ENCODE data around the gene SERPINB12.

The SERPINB12 gene

DNA sequence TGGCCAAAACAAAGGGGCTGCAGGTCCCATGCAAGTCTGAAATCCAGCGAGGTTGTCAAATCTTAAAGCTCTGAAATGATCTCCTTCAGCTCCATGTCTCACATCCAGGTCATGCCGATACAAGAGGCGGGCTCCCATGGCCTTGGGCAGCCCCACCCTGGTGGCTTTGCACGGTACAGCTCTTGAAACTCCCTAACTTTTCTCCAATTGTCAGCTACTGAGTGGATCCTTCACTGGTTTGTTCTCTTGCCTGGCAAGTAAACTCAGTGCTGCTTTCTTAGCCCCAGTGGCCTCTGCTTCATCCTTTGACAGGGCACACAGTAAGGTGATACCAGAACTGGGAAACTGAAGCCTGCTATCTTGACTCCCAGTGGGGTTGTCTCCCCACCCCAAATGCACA is 71.3 kb downstream of the SERPINB12 start:
- H3K9ac ChIP-seq (ENCODE audit: low read depth, low read length): no peak overlapping the region
- no peaks in the 10 kb centered on the region for H3K27me3 ChIP-seq (ENCODE audit: insufficient read depth, low read length)
- no peaks in the 10 kb centered on the region for H3K36me3 ChIP-seq (ENCODE audit: insufficient read depth, low read depth, low read length)
- H3K27ac ChIP-seq (ENCODE audit: low read length): no peak overlapping the region
- H3K4me1 ChIP-seq (ENCODE audit: insufficient read depth, low read length): peaks cover 10% of the 10 kb centered on the region
- no peaks in the 10 kb centered on the region for H3K9me3 ChIP-seq (ENCODE audit: insufficient read depth, low read depth, low read length)
- no peak overlapping the region for H3K4me3 ChIP-seq (ENCODE audit: low read length)

GRCh38 chr18:63617049-63617914 is 75.1 kb downstream of the SERPINB12 start:
- H3K36me3 ChIP-seq (ENCODE audit: insufficient read depth, low read depth, low read length): no peaks in the 10 kb centered on the region
- no peak overlapping the region for H3K27ac ChIP-seq (ENCODE audit: low read length)
- H3K4me3 ChIP-seq (ENCODE audit: low read length): no peak overlapping the region
- no peaks in the 10 kb centered on the region for H3K9me3 ChIP-seq (ENCODE audit: insufficient read depth, low read depth, low read length)
- H3K27me3 ChIP-seq (ENCODE audit: insufficient read depth, low read length): no peaks in the 10 kb centered on the region
- no peak overlapping the region for H3K9ac ChIP-seq (ENCODE audit: low read depth, low read length)
- peaks cover 10% of the 10 kb centered on the region for H3K4me1 ChIP-seq (ENCODE audit: insufficient read depth, low read length)

DNA sequence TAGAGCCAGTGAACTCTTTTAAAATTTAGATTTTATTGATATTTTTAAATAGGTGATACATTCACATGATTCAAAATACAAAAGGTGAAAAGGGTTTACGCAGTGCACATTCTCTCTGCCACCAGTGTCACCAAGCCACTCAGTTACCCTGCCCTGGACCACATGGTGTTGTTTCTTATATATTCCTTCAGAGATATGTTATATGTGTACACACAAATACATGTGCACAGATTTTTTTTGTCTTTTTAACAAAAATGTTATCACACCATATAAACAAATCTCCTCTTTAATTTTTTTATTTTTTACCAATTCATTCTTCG is 75.7 kb downstream of the SERPINB12 start:
- Histone ChIP-seq H3K9ac (ENCODE audit: low read depth, low read length) (no peak overlapping the region), H3K4me3 (ENCODE audit: low read length) (no peak overlapping the region), H3K27me3 (ENCODE audit: insufficient read depth, low read length) (no peaks in the 10 kb centered on the region), H3K4me1 (ENCODE audit: insufficient read depth, low read length) (peaks cover 10% of the 10 kb centered on the region), H3K27ac (ENCODE audit: low read length) (no peak overlapping the region), H3K36me3 (ENCODE audit: insufficient read depth, low read depth, low read length) (no peaks in the 10 kb centered on the region), H3K9me3 (ENCODE audit: insufficient read depth, low read depth, low read length) (no peaks in the 10 kb centered on the region)

Measured in iPS-20b (cell line).